ENCODE measurements around the gene ZNF316. TPM values are rescaled to one million over a fixed set of nuclear protein-coding genes. Genes with fewer than 3 reads are reported as not detected.

ZNF316 gene
- total and polyA plus RNA-seq, 10 of the 15 experiments (the other 5 are each of a cell fraction or from before 2014, with no cell fraction given): 0.03 to 28.9 (median 5.7) TPM

GRCh38 chr7:6644728-6645127 lies 7.6 kb downstream of the ZNF316 start:
- Histone ChIP-seq H3K9me3 (replicated peaks; ENCODE audit: control insufficient read depth, insufficient read depth, low read length) (no peaks in the 10 kb centered on the region; the same call in 2 of the 3 replicates), H3K36me3 (ENCODE audit: control insufficient read depth in 2 of 2, insufficient read depth in 2 of 2, low read length in 1 of 2) (peaks cover 5 to 42% of the 10 kb centered on the region in 2 experiments), H3K4me3 (no peak overlapping the region), H3K27me3 (replicated peaks in 1 of 2; ENCODE audit: control insufficient read depth in 2 of 2, insufficient read depth in 2 of 2, low read length in 1 of 2) (no peaks in the 10 kb centered on the region), H3K27ac (ENCODE audit: control insufficient read depth, insufficient read depth) (no peak overlapping the region), H3K4me1 (ENCODE audit: control insufficient read depth, insufficient read depth, low read length) (no peaks in the 10 kb centered on the region), H2AFZ (ENCODE audit: control insufficient read depth, low read depth, low read length) (no peak overlapping the region), H3K4me2 (ENCODE audit: control insufficient read depth, insufficient read depth) (no peak overlapping the region), H3K79me2 (ENCODE audit: control insufficient read depth, insufficient read depth, low read length) (no peaks in the 10 kb centered on the region), H4K20me1 (ENCODE audit: control insufficient read depth, insufficient read depth) (no peaks in the 10 kb centered on the region), H3K9ac (ENCODE audit: control insufficient read depth, insufficient read depth, low read length) (no peak overlapping the region)
- RAD21 ChIA-PET (ENCODE audit: unreplicated experiment): no interaction called here
- POLR2A ChIA-PET: no interaction called here
- ATAC-seq: no peak
- WGBS (ENCODE audit: insufficient coverage, insufficient replicate concordance, low lambda C conversion rate, missing lambda C conversion rate): 92% methylated on average over 9 of the region's 10 CpGs
- FAIRE-seq: no peak
- intact Hi-C loops (cut with micrococcal nuclease; ENCODE audit: unreplicated experiment) (no loop called here), in situ Hi-C loops (cut with MboI) (no loop called here)
- CTCF ChIA-PET: no interaction called here
- TF ChIP-seq IKZF1 (conservative IDR thresholded peaks at IDR 0.05) (no peak), EED (IDR thresholded peaks at IDR 0.05; ENCODE audit: low read depth) (no peak), POLR2AphosphoS2 (IDR thresholded peaks at IDR 0.05; ENCODE audit: low read depth, low read length) (no peak; the same call in 1 of the 2 replicates)
- no TSS peak for BruUV-seq (replicated peaks)
- DNase-seq (ENCODE audit: low read depth, low spot score): no peak
- SMC1A ChIA-PET (ENCODE audit: uncharacterized antibody, unreplicated experiment): no interaction called here

GRCh38 chr7:6646465-6646864 lies 9.3 kb downstream of the ZNF316 start:
- DNase-seq (ENCODE audit: low read depth, low spot score): no peak
- ATAC-seq: no peak
- no peak for FAIRE-seq
- Histone ChIP-seq H3K4me2 (ENCODE audit: control insufficient read depth, insufficient read depth) (no peak overlapping the region), H3K9ac (ENCODE audit: control insufficient read depth, insufficient read depth, low read length) (no peak overlapping the region), H3K36me3 (ENCODE audit: control insufficient read depth in 2 of 2, insufficient read depth in 2 of 2, low read length in 1 of 2) (peaks cover 12 to 45% of the 10 kb centered on the region in 2 experiments), H3K4me1 (ENCODE audit: control insufficient read depth, insufficient read depth, low read length) (no peaks in the 10 kb centered on the region), H3K79me2 (ENCODE audit: control insufficient read depth, insufficient read depth, low read length) (no peaks in the 10 kb centered on the region), H3K27me3 (replicated peaks in 1 of 2; ENCODE audit: control insufficient read depth in 2 of 2, insufficient read depth in 2 of 2, low read length in 1 of 2) (no peaks in the 10 kb centered on the region), H4K20me1 (ENCODE audit: control insufficient read depth, insufficient read depth) (no peaks in the 10 kb centered on the region), H2AFZ (ENCODE audit: control insufficient read depth, low read depth, low read length) (no peak overlapping the region), H3K9me3 (replicated peaks; ENCODE audit: control insufficient read depth, insufficient read depth, low read length) (peaks cover 6% of the 10 kb centered on the region; the same call in 2 of the 3 replicates), H3K27ac (ENCODE audit: control insufficient read depth, insufficient read depth) (no peak overlapping the region), H3K4me3 (no peak overlapping the region)
- no TSS peak for BruUV-seq (replicated peaks)
- ChIA-PET CTCF (no interaction called here), POLR2A (no interaction called here), RAD21 (ENCODE audit: unreplicated experiment) (no interaction called here), SMC1A (ENCODE audit: uncharacterized antibody, unreplicated experiment) (no interaction called here)
- in situ Hi-C loops (cut with MboI): no loop called here
- WGBS (ENCODE audit: insufficient coverage, insufficient replicate concordance, low lambda C conversion rate, missing lambda C conversion rate): 92% methylated on average over 8 of the region's 8 CpGs
- intact Hi-C loops (cut with micrococcal nuclease; ENCODE audit: unreplicated experiment): no loop called here
- no peak for TF ChIP-seq SP1 (IDR thresholded peaks at IDR 0.05; ENCODE audit: low read depth, low read length)
- no peak for TF ChIP-seq RB1 (IDR thresholded peaks at IDR 0.05; ENCODE audit: borderline replicate concordance)
- TF ChIP-seq YY1 (IDR thresholded peaks at IDR 0.05; ENCODE audit: low read depth, low read length): no peak
- no peak for TF ChIP-seq HDAC6 (IDR thresholded peaks at IDR 0.05; ENCODE audit: unreplicated experiment)
- no peak for TF ChIP-seq STAT1 (conservative IDR thresholded peaks at IDR 0.05)
- no peak for TF ChIP-seq USF1 (IDR thresholded peaks at IDR 0.05; ENCODE audit: borderline replicate concordance, extremely low read length, insufficient read depth, low read depth, low read length)
- no peak for TF ChIP-seq SIN3A (IDR thresholded peaks at IDR 0.05; ENCODE audit: low read depth, low read length)
- TF ChIP-seq PML (IDR thresholded peaks at IDR 0.05; ENCODE audit: low read length): no peak
- TF ChIP-seq USF2 (IDR thresholded peaks at IDR 0.05; ENCODE audit: borderline replicate concordance, low read depth, low read length): no peak
- TF ChIP-seq ZNF592 (IDR thresholded peaks at IDR 0.05): no peak
- TF ChIP-seq BRCA1 (IDR thresholded peaks at IDR 0.05; ENCODE audit: low read depth, low read length): no peak
